AG10803 (cell line): ENCODE measurements around the gene EML1.

Experiments
- DNase-seq: peaks from one replicate; pipeline ENCODE4 v3.0.0; 2010; ENCODE audit warnings: low read depth
- H3K4me3 ChIP-seq: 2 replicates; pipeline ENCODE4 v1.5.1; 2011; ENCODE audit warnings: mild to moderate bottlenecking, low read length, control low read depth
- CTCF ChIP-seq: conservative IDR thresholded peaks from 2 replicates; pipeline ENCODE4 v1.5.1; 2011; ENCODE audit warnings: mild to moderate bottlenecking, low read length, control low read depth, inconsistent platforms

EML1 gene

DNA sequence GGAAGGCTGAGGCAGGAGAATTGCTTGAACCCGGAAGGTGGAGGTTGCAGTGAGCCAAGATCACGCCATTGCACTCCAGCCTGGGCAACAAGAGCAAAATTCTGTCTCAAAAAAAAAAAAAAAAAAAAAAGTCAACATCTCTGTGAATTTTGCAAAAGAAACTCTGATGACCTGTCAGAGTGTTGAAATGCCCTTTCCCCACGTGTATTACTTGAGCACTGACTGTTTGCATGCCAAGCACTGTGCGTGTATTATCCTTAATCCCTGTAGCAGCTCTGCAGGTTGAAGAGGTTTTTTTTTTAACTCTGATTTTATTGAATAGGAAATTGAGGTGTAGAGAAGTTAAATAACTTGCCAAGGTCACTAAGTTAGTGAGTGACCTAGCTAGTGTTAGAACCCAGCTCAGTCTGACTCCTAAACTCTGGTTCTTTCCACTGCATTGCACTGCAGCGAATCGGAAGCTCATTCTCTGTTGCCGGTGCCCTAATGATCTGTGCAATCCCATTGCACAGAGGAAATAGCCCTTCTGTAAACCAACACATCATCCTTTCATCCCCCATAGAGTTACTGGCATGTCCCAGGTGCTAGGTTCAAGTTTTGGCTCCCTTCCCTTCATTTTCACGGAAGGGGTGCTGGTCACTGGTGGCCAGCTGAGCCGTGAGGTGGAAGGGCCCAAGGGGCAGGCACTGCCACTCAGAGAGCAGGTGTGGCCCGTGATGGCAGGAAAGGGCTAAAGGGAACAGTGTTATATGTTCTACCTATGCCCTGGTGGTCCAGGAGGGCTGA lies 122.3 kb downstream of the EML1 start:
- no peak overlapping the region for H3K4me3 ChIP-seq
- DNase-seq: no peak
- TF ChIP-seq CTCF: no peak

GRCh38 chr14:99916091-99916383 lies 122.8 kb downstream of the EML1 start:
- TF ChIP-seq CTCF: no peak
- no peak for DNase-seq
- no peak overlapping the region for H3K4me3 ChIP-seq

GRCh38 chr14:99918781-99919180 lies 125.6 kb downstream of the EML1 start:
- TF ChIP-seq CTCF: no peak
- DNase-seq: no peak
- no peak overlapping the region for H3K4me3 ChIP-seq

- TF ChIP-seq CTCF: no peak
- no peak overlapping the region for H3K4me3 ChIP-seq
- DNase-seq: no peak
These were observed 128.2 kb downstream of the EML1 start for GRCh38 chr14:99921425-99921824.

DNA sequence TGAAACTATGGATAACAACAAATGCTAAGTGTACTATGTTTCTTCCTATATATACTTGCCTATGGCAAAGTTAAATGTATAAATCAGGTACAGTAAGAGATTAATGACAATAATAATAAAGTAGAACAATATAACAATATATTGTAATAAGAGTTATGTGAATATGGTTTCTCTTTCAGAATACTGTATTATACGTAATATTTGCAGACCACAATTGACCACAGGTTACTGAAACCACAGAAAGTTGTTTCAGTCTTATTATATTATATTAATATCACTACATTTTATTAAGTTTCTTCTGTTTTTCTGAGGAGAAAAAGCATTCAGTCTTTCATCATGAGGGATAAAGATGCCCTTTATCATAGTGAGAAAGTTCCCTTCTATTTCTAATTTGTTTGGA lies 131.2 kb downstream of the EML1 start:
- TF ChIP-seq CTCF: no peak
- DNase-seq: no peak
- H3K4me3 ChIP-seq: no peak overlapping the region

- TF ChIP-seq CTCF: no peak
- H3K4me3 ChIP-seq: no peak overlapping the region
- DNase-seq: no peak
These were observed 132.3 kb downstream of the EML1 start for GRCh38 chr14:99925471-99925870.

DNA sequence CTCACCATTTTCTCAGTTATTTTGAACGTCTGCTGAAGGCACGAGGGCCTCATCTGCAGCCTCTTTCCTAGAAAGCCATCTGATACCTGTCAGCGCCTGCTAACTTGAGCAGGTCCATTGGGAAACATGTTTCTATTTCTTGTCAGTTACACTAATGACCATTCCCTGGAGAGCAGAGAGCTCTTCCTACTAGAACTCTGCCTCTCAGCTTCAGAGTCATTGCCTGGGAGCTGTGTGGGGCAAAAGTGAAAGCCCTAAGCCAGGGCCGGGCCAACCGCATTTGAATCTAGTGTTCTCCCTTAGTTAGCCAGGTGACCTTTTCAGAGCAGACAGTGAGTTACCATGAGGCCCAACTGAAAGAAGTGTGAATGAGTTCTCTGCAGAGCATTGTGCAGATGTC lies 135.8 kb downstream of the EML1 start:
- no peak for TF ChIP-seq CTCF
- H3K4me3 ChIP-seq: no peak overlapping the region
- DNase-seq: no peak
